Liver (tissue), 9 donors: ENCODE results near the gene SEPTIN2. TPM values are rescaled to one million over a fixed set of nuclear protein-coding genes. Genes with fewer than 3 reads are reported as not detected.

Source experiments
- DNase-seq: peaks from one replicate; pipeline ENCODE4 v3.0.0-alpha.2; 2017; ENCODE audit warnings: low spot score
- H3K27ac ChIP-seq, 2 donors: one replicate each; pipeline ENCODE4 v1.7.0; 2013; ENCODE audit warnings: inconsistent platforms in 2 of 2, low read length in 2 of 2, control low read depth in 1 of 2, low read depth in 1 of 2, mild to moderate bottlenecking in 1 of 2
- H3K27me3 ChIP-seq, 4 donors: one replicate each; pipeline versions ENCODE4 v1.6.1 to v1.7.0; 2013; ENCODE audit warnings: low read length in 3 of 4, inconsistent platforms in 1 of 4, mild to moderate bottlenecking in 1 of 4, moderate library complexity in 1 of 4; ENCODE audit not compliant: control insufficient read depth in 4 of 4, insufficient read depth in 4 of 4
- H3K36me3 ChIP-seq, 4 donors: one replicate each; pipeline versions ENCODE4 v1.6.1 to v1.7.0; 2013; ENCODE audit warnings: low read length in 3 of 4, mild to moderate bottlenecking in 3 of 4, low read depth in 1 of 4, moderate library complexity in 1 of 4; ENCODE audit not compliant: control insufficient read depth in 4 of 4, insufficient read depth in 3 of 4
- H3K4me1 ChIP-seq, 4 donors: one replicate each; pipeline versions ENCODE4 v1.6.1 to v1.7.0; 2013; ENCODE audit warnings: low read length in 3 of 4, mild to moderate bottlenecking in 3 of 4, moderate library complexity in 1 of 4; ENCODE audit not compliant: control insufficient read depth in 4 of 4, insufficient read depth in 4 of 4
- H3K4me3 ChIP-seq, 3 donors: one replicate each; pipeline versions ENCODE4 v1.6.1 to v1.7.0; 2013; ENCODE audit warnings: low read length in 3 of 3, control low read depth in 1 of 3, low read depth in 1 of 3, mild to moderate bottlenecking in 1 of 3
- H3K9ac ChIP-seq, 2 donors: one replicate each; pipeline ENCODE4 v1.7.0; 2013; ENCODE audit warnings: low read length in 2 of 2, mild to moderate bottlenecking in 2 of 2, moderate library complexity in 2 of 2, control low read depth in 1 of 2, low read depth in 1 of 2
- H3K9me3 ChIP-seq, 4 donors: one replicate each; pipeline versions ENCODE4 v1.6.1 to v1.7.0; 2013; ENCODE audit warnings: low read length in 3 of 4; ENCODE audit not compliant: control insufficient read depth in 4 of 4
- CTCF ChIP-seq: fragments of 150-350 bp; IDR thresholded peaks from 2 replicates; pipeline ENCODE4 v1.5.1; 2017; ENCODE audit warnings: improper control_type of control experiment, low read depth, low read length; ENCODE audit not compliant: missing input control
- EGR1 ChIP-seq, 2 donors: IDR thresholded peaks; 2 replicates each; pipeline ENCODE4 v1.6.1; 2016 to 2018; ENCODE audit warnings: antibody characterized with exemption in 2 of 2, low read depth in 2 of 2
- FOXA2 ChIP-seq: IDR thresholded peaks from 2 replicates; pipeline ENCODE4 v1.6.1; 2016; ENCODE audit warnings: antibody characterized with exemption
- GABPA ChIP-seq, 2 donors: IDR thresholded peaks in 1 of 2; conservative IDR thresholded peaks in 1 of 2; 2 replicates each; pipeline ENCODE4 v1.6.1; 2016; ENCODE audit warnings: antibody characterized with exemption in 2 of 2, mild to moderate bottlenecking in 1 of 2, moderate library complexity in 1 of 2
- HNF4A ChIP-seq, 2 donors: conservative IDR thresholded peaks; 2 replicates each; pipeline ENCODE4 v1.6.1; 2016; ENCODE audit warnings: antibody characterized with exemption in 2 of 2, mild to moderate bottlenecking in 2 of 2
- JUND ChIP-seq, 2 donors: IDR thresholded peaks; 2 replicates each; pipeline ENCODE4 v1.6.1; 2016; ENCODE audit warnings: antibody characterized with exemption in 2 of 2
- RAD21 ChIP-seq, 2 donors: IDR thresholded peaks; 2 replicates each; pipeline ENCODE4 v1.6.1; 2016; ENCODE audit warnings: antibody characterized with exemption in 2 of 2, mild to moderate bottlenecking in 2 of 2
- RXRA ChIP-seq, 2 donors: IDR thresholded peaks; 2 replicates each; pipeline ENCODE4 v1.6.1; 2017 to 2018; ENCODE audit warnings: antibody characterized with exemption in 2 of 2, mild to moderate bottlenecking in 1 of 2
- TAF1 ChIP-seq: conservative IDR thresholded peaks from 2 replicates; pipeline ENCODE4 v1.6.1; 2016; ENCODE audit warnings: antibody characterized with exemption, mild to moderate bottlenecking
- WGBS: extraction: QIAGEN DNeasy Blood & Tissue Kit; methylation state at CpG from one replicate; pipeline ENCODE4 v1.1.7; 2013; 5-methylcytosine and 5-hydroxymethylcytosine counted together
- polyA plus RNA-seq, 2 donors: library from polyadenylated mRNA; stranded (reverse) in 1 of 2; unstranded in 1 of 2; fragments of 200-250 nt in 1 of 2; fragments of >200 nt in 1 of 2; fragmentation: Nextera tagmentation in 1 of 2; extraction: Ambion mirVana in 1 of 2; gene quantifications; one replicate each; pipeline versions ENCODE4 v1.2.1 to v1.2.3, GENCODE V29; 2013 to 2015
- total RNA-seq, 2 donors: library from RNA; depleted of rRNA; stranded (reverse); fragments of >200 nt; gene quantifications; one replicate each; pipeline ENCODE4 v1.2.3, GENCODE V29; 2014
- TF ChIP-seq, protein P1 (sequence below): IDR thresholded peaks from 2 replicates; pipeline ENCODE4 v1.6.1; 2016; ENCODE audit warnings: antibody characterized with exemption, mild to moderate bottlenecking
- TF ChIP-seq, protein P2 (sequence below): IDR thresholded peaks from 2 replicates; pipeline ENCODE4 v1.6.1; 2016; ENCODE audit warnings: antibody characterized with exemption
- TF ChIP-seq, protein P3 (sequence below): IDR thresholded peaks from 2 replicates; pipeline ENCODE4 v1.6.1; 2016; ENCODE audit warnings: antibody characterized with exemption
- donor health status: healthy.
- donor health status: healthy.
- donor health status: healthy.
- donor health status: healthy.
- donor health status: healthy.

SEPTIN2 gene
- total and polyA plus RNA-seq, 4 donors, result 63.7 to 147 (median 96.9) TPM

DNA sequence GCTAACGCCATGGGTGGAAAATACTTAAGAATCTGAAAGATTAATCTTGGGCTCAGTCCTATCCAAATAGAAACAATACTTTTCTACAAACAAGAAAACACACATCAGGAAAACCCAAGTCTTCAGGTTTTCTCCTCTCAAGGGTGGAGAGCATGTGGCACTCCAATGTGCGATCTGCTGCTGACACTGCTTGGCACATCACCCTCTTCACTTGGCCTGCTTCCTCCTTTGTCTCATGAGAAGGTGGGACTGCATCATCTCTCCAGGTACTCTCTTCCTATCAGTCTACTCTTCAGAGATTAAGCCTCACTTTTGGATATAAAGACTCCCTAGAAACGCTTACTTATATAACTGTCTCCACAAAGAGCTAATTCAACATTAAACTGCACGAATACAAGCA, 26.7 kb upstream of the SEPTIN2 start:
- DNase-seq, result no peak
- Histone ChIP-seq H3K9me3 (no peaks in the 10 kb centered on the region), H3K4me3 (no peak overlapping the region), H3K27ac (no peak overlapping the region), H3K4me1 (peaks cover 4 to 18% (median 12%) of the 10 kb centered on the region in 4 donors), H3K36me3 (no peaks in the 10 kb centered on the region), H3K9ac (no peak overlapping the region), H3K27me3 (no peaks in the 10 kb centered on the region)
- WGBS, result 85% methylated on average over 4 of the region's 4 CpGs
- TF ChIP-seq JUND (IDR thresholded peaks at IDR 0.05) (no peak), RXRA (IDR thresholded peaks at IDR 0.05) (no peak), FOXA2 (no peak), EGR1 (IDR thresholded peaks at IDR 0.05; ENCODE audit: low read depth in 2 of 2) (no peak), GABPA (IDR thresholded peaks at IDR 0.05 in 1 of 2, conservative IDR thresholded peaks at IDR 0.05 in 1 of 2) (no peak), RAD21 (IDR thresholded peaks at IDR 0.05) (no peak), HNF4A (conservative IDR thresholded peaks at IDR 0.05) (no peak), TAF1 (no peak)
- TF ChIP-seq, protein P1, sequence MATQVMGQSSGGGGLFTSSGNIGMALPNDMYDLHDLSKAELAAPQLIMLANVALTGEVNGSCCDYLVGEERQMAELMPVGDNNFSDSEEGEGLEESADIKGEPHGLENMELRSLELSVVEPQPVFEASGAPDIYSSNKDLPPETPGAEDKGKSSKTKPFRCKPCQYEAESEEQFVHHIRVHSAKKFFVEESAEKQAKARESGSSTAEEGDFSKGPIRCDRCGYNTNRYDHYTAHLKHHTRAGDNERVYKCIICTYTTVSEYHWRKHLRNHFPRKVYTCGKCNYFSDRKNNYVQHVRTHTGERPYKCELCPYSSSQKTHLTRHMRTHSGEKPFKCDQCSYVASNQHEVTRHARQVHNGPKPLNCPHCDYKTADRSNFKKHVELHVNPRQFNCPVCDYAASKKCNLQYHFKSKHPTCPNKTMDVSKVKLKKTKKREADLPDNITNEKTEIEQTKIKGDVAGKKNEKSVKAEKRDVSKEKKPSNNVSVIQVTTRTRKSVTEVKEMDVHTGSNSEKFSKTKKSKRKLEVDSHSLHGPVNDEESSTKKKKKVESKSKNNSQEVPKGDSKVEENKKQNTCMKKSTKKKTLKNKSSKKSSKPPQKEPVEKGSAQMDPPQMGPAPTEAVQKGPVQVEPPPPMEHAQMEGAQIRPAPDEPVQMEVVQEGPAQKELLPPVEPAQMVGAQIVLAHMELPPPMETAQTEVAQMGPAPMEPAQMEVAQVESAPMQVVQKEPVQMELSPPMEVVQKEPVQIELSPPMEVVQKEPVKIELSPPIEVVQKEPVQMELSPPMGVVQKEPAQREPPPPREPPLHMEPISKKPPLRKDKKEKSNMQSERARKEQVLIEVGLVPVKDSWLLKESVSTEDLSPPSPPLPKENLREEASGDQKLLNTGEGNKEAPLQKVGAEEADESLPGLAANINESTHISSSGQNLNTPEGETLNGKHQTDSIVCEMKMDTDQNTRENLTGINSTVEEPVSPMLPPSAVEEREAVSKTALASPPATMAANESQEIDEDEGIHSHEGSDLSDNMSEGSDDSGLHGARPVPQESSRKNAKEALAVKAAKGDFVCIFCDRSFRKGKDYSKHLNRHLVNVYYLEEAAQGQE, result no peak
- TF ChIP-seq, protein P2, sequence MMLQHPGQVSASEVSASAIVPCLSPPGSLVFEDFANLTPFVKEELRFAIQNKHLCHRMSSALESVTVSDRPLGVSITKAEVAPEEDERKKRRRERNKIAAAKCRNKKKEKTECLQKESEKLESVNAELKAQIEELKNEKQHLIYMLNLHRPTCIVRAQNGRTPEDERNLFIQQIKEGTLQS, result no peak

- Histone ChIP-seq H3K4me1 (peaks cover 4 to 16% (median 9%) of the 10 kb centered on the region in 4 donors), H3K4me3 (no peak overlapping the region), H3K9me3 (no peaks in the 10 kb centered on the region), H3K27ac (no peak overlapping the region), H3K36me3 (no peaks in the 10 kb centered on the region), H3K9ac (no peak overlapping the region), H3K27me3 (no peaks in the 10 kb centered on the region)
- 68% methylated on average over 3 of the region's 3 CpGs for WGBS
- peak; percentile 17 to 46 for TF ChIP-seq RAD21 (IDR thresholded peaks at IDR 0.05)
- no peak for TF ChIP-seq CTCF
- TF ChIP-seq, protein P3, sequence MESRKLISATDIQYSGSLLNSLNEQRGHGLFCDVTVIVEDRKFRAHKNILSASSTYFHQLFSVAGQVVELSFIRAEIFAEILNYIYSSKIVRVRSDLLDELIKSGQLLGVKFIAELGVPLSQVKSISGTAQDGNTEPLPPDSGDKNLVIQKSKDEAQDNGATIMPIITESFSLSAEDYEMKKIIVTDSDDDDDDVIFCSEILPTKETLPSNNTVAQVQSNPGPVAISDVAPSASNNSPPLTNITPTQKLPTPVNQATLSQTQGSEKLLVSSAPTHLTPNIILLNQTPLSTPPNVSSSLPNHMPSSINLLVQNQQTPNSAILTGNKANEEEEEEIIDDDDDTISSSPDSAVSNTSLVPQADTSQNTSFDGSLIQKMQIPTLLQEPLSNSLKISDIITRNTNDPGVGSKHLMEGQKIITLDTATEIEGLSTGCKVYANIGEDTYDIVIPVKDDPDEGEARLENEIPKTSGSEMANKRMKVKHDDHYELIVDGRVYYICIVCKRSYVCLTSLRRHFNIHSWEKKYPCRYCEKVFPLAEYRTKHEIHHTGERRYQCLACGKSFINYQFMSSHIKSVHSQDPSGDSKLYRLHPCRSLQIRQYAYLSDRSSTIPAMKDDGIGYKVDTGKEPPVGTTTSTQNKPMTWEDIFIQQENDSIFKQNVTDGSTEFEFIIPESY, result no peak
- TF ChIP-seq, protein P2, result no peak
- DNase-seq, result no peak
These were observed 26.1 kb upstream of the SEPTIN2 start for GRCh38 chr2:241289597-241289996.
